GM18498 (cell line): ENCODE measurements around the gene VPS72.
"Not testable (repeated sequence)": the region's sequence is repeated elsewhere in the genome, so short reads cannot be mapped to it uniquely, and the experiment has no call there.

Experiments
- ATAC-seq: cut with Tn5 transposase; IDR thresholded peaks from one replicate; pipeline ENCODE4 v1.9.1; 2021; ENCODE audit warnings: mild to moderate bottlenecking, moderate library complexity; ENCODE audit not compliant: unreplicated experiment

Gene VPS72

GRCh38 chr1:151189637-151190445 is at the start of gene VPS72:
Gene VPS72 (minus strand): TSS chr1:151190197. CDS start chr1:151190121, 76 bp downstream.
- ATAC-seq = peak; percentile 92

- ATAC-seq = no peak
These were observed 48.4 kb upstream of the VPS72 start for GRCh38 chr1:151238467-151238739.

- no peak for ATAC-seq
These were observed 47.9 kb upstream of the VPS72 start for GRCh38 chr1:151237678-151238466.

- ATAC-seq = no peak
These were observed 45.2 kb upstream of the VPS72 start for GRCh38 chr1:151235235-151235634.

- no peak for ATAC-seq
These were observed 32.1 kb upstream of the VPS72 start for GRCh38 chr1:151222130-151222529.

GRCh38 chr1:151221616-151222015 is 31.6 kb upstream of the VPS72 start:
- no peak for ATAC-seq

- no peak for ATAC-seq
These were observed 23.6 kb upstream of the VPS72 start for GRCh38 chr1:151213560-151213959.

GRCh38 chr1:151211972-151212705 is 22.1 kb upstream of the VPS72 start:
- ATAC-seq = no peak

GRCh38 chr1:151210830-151211229 is 20.8 kb upstream of the VPS72 start:
- ATAC-seq = no peak

- ATAC-seq = not testable (repeated sequence)
These were observed 15.5 kb upstream of the VPS72 start for GRCh38 chr1:151205381-151205965.

- ATAC-seq = no peak
These were observed 10.0 kb upstream of the VPS72 start for GRCh38 chr1:151199873-151200581.

- ATAC-seq = peak; percentile 94
These were observed 8.5 kb upstream of the VPS72 start, which contains the start of gene PIP5K1A for GRCh38 chr1:151198254-151199127. Gene PIP5K1A (plus strand): TSS chr1:151198552. CDS start chr1:151198997, 445 bp downstream.

GRCh38 chr1:151197863-151198253 is 7.9 kb upstream of the VPS72 start:
- no peak for ATAC-seq

- ATAC-seq = no peak
These were observed 6.3 kb upstream of the VPS72 start for GRCh38 chr1:151196292-151196800.

GRCh38 chr1:151194894-151195594 is 5.0 kb upstream of the VPS72 start:
- not testable (repeated sequence) for ATAC-seq

- no peak for ATAC-seq
These were observed 3.9 kb upstream of the VPS72 start for GRCh38 chr1:151193856-151194255.

GRCh38 chr1:151193304-151193703 is 3.3 kb upstream of the VPS72 start:
- no peak for ATAC-seq

- ATAC-seq = no peak
These were observed 2.0 kb upstream of the VPS72 start for GRCh38 chr1:151192047-151192446.

- ATAC-seq = not testable (repeated sequence)
These were observed 1.3 kb downstream of the VPS72 start for GRCh38 chr1:151188667-151189066.
